Ishikawa (cell line): Measurements from ENCODE around the gene NPAS2.

Experiments
- CEBPB ChIP-seq: IDR thresholded peaks from 2 replicates; pipeline ENCODE4 v1.6.1; 2012
- CREB1 ChIP-seq: IDR thresholded peaks from 2 replicates; pipeline ENCODE4 v1.6.1; 2012; ENCODE audit warnings: low read depth
- TAF1 ChIP-seq: IDR thresholded peaks from 2 replicates; pipeline ENCODE4 v1.6.1; 2012; ENCODE audit warnings: low read depth, mild to moderate bottlenecking

DNA sequence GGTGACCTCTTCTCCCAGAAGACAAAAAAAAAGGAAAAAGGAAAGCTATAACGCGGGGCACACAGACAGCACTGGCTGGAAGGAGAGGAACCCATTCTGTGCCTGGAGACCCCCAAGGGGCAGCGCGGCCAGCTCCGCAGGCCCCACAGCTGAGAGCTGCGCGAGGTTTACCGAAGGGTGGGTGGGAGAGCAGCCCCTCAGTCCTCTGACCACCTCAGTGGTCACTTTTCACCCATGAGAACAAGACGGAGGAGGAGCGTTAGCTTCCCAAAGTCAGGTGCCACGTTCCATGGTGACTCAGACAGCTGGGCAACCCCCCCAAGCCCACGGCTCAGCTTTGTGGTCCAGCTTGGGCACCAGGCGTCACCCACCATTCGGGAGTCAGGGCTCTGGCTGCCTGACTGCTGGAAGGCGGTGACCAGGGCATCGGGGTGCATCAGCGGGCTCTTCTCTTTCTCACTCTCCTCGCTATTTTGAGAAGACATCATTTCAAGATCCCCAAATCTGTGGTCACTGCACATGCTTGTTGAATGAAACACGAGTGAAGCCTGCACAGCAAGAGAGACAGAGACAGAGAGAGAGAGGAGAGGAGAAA lies 217.3 kb downstream of the NPAS2 start:
- TF ChIP-seq TAF1 (no peak), CREB1 (no peak), CEBPB (no peak)
